ENCODE results near the gene MAPK12.
A peak's percentile ranks its signal among the peaks of the same experiment; 100 is the strongest.
"Not testable (repeated sequence)": the region's sequence is repeated elsewhere in the genome, so short reads cannot be mapped to it uniquely, and the experiment has no call there.

MAPK12 gene

GRCh38 chr22:50210378-50211139, 50.9 kb downstream of the MAPK12 start:
- no peak for DNase-seq

- no peak for DNase-seq
These were observed 51.6 kb downstream of the MAPK12 start for GRCh38 chr22:50209893-50210292.

GRCh38 chr22:50208939-50209892, 52.3 kb downstream of the MAPK12 start:
- no peak for DNase-seq

- no peak for DNase-seq
These were observed 53.0 kb downstream of the MAPK12 start for GRCh38 chr22:50208430-50208938.

- DNase-seq, result no peak
These were observed 53.9 kb downstream of the MAPK12 start for GRCh38 chr22:50207383-50208140.

GRCh38 chr22:50206599-50206998, 54.9 kb downstream of the MAPK12 start:
- DNase-seq, result peak; percentile 87

GRCh38 chr22:50205781-50206569, 55.5 kb downstream of the MAPK12 start:
- no peak for DNase-seq

GRCh38 chr22:50204998-50205397, 56.5 kb downstream of the MAPK12 start:
- not testable (repeated sequence) for DNase-seq

GRCh38 chr22:50204571-50204970, 56.9 kb downstream of the MAPK12 start:
- DNase-seq, result no peak

GRCh38 chr22:50203288-50203687, 58.2 kb downstream of the MAPK12 start:
- DNase-seq, result no peak
